HS-5 (cell line): ENCODE measurements around the gene ANKRD40CL.
A peak's percentile ranks its signal among the peaks of the same experiment; 100 is the strongest.

Source experiments
- DNase-seq: peaks from one replicate; pipeline ENCODE4 v3.0.0-alpha.2; 2012; ENCODE audit warnings: low read depth

The ANKRD40CL gene

GRCh38 chr17:50787106-50787505 lies 19.8 kb upstream of the ANKRD40CL start:
- DNase-seq = no peak

- no peak for DNase-seq
Observed at GRCh38 chr17:50785946-50786570, 18.7 kb upstream of the ANKRD40CL start.

GRCh38 chr17:50785126-50785525 lies 17.8 kb upstream of the ANKRD40CL start:
- no peak for DNase-seq

- DNase-seq = no peak
Observed at GRCh38 chr17:50783905-50784304, 16.6 kb upstream of the ANKRD40CL start.

GRCh38 chr17:50783193-50783660 lies 15.9 kb upstream of the ANKRD40CL start:
- peak; percentile 49 for DNase-seq

DNA sequence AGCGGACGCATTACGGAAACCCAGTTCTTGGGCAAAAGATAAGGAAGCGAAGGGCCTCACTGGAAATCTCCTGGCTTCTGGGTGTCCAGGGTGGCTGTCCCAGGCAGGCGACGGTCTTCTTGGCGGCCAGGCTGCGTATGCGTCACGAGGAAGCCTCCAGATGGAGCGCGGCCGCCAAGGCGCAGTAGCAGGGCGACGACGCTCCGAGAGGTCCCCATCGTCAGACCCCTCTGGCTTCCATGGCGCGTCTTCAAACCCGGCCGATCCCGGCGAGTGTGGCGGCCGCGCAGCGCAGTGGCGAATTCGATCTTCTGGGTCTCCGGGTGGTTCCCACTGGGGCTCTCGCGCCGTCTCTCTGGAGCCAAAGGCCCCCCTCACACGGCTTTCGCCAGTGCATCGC lies 13.8 kb upstream of the ANKRD40CL start:
- DNase-seq = no peak

DNA sequence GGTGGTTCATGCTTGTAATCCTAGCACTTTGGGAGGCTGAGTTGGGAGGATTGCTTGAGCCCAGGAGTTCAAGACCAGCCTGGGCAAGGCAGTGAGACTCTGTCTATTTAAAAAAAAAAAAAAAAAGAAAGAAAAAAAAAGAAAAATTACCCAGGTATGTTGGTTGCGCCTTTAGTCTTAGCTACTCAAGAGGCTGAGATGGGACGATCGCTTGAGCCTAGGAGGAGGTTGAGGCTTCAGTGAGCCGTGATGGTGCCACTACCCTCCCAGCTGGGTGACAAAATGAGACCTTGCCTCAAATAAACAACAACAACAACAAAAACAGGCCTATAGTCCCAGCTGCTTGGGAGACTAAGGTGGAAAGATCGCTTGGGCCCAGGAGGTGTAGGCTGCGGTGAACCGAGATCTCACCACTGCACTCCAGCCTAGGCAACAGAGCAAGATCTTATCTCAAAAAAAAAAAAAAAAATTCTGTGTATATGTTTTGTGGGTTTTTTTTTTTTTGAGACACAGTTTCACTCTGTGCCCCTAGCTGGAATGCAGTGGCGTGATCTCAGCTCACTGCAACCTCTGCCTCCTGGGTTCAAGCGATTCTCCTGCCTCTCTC lies 12.5 kb upstream of the ANKRD40CL start:
- no peak for DNase-seq

- no peak for DNase-seq
Observed at GRCh38 chr17:50778988-50779387, 11.7 kb upstream of the ANKRD40CL start.

- DNase-seq = no peak
Observed at GRCh38 chr17:50778471-50778870, 11.2 kb upstream of the ANKRD40CL start.

GRCh38 chr17:50775926-50776325 lies 8.6 kb upstream of the ANKRD40CL start:
- no peak for DNase-seq

DNA sequence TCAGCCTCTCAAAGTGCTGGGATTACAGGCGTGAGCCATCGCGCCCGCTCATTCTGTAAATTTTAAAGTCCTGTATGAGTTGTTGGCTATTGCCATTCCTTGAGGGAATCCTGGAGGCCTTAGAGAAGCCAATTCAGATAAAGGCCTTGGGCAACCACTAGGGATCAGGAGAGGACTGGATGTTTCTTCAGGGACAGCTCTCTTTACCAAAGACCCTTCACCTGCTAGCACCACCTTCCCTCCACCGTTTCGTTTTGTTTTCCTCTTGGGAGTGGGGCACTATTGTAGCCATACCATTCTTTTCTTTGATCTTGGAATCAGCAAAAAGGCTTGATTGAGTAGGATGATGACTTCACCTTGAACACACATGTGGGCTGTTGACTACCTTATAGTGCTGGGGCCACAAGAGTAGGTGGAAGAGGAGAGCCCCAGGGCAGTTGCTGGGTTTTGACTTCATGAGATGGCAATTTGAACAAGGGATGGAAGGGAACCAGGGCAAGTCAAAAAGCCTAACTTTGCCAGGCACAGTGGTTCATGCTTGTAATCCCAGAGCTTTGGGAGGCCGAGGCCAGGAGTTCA lies 7.0 kb upstream of the ANKRD40CL start:
- no peak for DNase-seq

DNA sequence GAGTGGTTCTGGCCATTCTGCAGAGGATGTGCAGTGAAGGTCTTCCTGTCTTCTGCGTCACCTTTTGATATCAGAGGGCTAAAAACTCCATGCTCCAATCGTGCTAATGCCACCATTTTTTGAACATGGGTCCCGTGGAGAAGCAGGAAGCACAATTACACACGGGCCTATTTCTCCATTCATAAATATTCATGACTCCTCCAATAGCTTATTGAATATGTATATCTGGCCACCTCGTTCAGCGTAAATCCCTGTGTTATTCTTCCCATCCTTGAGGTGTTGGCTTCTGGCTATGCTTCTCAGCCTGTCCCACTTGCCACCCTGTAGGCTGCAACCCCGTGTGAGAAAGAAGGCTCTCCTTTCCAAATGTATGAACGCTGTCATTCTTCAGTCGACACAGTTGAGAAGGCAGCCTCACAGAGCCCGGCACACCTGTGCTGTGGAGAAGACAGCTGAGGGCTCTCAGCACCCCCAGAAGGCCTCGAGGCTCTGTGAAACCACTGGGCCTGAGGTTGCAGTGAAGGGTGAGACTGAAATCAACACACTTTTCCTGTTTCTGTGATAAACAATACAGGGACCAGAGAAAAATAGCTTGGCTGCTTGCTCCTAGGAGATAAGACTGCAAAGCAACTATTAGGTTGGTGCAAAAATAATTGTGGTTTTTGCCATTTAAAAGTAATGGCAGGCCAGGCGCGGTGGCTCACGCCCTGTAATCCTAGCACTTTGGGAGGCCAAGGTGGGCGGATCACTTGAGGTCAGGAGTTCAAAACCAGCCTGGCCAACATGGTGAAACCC lies 4.9 kb upstream of the ANKRD40CL start:
- no peak for DNase-seq

DNA sequence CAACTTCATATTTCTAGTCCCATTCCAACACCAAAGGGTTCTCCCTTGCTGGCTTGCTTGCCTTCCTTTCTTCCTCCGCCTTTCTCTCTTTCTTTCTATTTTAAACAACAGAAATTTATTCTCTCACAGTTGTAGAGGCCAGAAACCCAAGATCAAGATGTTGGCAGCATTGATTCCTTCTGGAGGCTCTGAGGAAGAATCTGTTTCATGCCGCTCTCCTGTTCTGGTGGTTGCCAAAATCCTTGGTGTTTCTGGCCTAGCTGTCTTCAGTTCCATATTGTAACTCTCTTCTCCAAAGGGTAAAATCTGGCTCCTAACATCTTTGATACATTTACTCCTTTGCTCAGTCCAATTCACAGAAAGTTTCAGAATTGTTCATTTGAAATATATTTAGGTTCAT lies 3.0 kb upstream of the ANKRD40CL start:
- DNase-seq = no peak

- no peak for DNase-seq
Observed at GRCh38 chr17:50769884-50770283, 2.6 kb upstream of the ANKRD40CL start.

- DNase-seq = no peak
Observed at GRCh38 chr17:50768346-50768761, 1.0 kb upstream of the ANKRD40CL start.

DNA sequence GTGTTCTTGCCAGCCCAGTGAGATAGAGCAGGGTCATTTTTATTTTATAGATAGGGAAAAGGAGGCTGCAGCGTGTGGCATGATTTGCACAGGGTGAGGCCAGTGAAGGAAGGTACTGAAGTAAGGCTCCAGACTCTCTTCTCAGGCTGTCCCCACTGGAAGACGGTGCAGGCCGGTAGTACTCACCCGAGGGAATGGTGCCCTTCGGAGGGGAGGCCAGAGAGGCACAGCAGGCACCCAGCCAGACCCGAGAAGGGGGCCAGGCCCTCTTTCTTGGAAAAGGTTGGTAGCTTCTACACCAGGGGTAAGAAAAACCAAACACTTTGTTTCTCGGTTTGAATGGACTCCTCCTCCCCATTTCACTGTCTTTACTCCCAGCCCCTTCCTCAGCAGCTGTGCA lies 288 bp downstream of the ANKRD40CL start:
- no peak for DNase-seq

DNA sequence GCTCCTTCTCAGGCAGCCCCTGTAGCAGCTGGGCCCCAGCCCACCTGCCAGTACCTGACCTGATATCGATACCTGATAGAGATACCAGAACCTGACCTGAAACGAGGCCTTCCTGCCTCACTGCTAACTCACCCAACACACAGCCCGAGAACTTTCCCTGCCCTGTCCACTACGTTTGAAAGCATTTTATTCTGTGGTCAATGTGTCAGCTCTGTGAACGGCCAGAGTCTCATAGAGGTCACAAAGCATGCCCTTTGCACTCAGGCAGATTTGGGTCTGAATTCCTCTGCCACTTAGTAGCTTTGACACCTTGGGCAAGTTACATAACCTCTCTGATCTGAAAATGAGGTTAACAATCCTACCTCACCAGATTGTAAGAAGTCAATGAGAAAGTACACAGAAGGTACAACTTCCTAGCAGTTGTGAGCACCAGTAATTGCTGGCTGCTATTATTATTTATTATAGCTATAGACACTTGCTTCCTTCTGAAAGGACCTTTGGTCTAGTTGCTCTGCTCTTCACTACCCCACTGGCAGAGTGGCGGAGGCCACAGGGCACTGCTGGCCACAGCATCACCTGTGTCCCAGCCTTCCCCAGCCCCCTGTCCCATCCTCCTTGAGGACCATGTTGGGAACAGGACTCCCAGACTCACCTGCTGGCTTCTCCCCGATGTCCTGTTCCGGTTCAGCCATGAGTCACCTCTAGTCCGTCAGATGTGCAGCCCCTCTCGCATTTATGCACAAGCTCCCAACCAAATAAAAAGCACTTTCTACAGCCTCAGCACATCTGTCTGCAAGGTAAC lies 895 bp downstream of the ANKRD40CL start:
- DNase-seq = no peak

- DNase-seq = no peak
Observed at GRCh38 chr17:50765454-50766221, 1.7 kb downstream of the ANKRD40CL start.

DNA sequence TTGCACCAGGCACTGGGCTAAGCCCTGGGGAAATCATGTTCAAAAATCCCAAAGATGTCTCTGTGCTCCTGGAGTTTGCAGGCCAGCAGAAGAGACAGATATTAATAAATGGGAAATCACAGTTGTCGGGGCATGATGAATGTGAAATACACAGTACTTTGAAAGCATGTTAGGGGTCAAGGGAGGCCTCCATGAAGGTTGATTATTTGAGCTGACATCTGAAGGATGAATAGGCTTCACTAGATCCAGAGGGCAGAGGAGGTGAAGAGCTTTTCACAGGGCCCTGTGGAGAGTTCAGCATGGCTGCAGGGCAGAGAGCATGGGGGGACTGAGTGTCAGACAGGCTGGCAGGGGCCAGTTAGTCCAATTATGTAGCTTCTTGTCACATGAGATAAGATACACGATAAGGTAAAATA lies 2.6 kb downstream of the ANKRD40CL start:
- DNase-seq = no peak

- DNase-seq = no peak
Observed at GRCh38 chr17:50763716-50764475, 3.4 kb downstream of the ANKRD40CL start.
